Measurements from ENCODE around the gene KCTD13. TPM values are rescaled to one million over a fixed set of nuclear protein-coding genes. Genes with fewer than 3 reads are reported as not detected.
"Not testable (repeated sequence)": the region's sequence is repeated elsewhere in the genome, so short reads cannot be mapped to it uniquely, and the experiment has no call there.

KCTD13 gene
- total and polyA plus RNA-seq, 8 donors, result 14.8 to 24.2 (median 20.9) TPM

DNA sequence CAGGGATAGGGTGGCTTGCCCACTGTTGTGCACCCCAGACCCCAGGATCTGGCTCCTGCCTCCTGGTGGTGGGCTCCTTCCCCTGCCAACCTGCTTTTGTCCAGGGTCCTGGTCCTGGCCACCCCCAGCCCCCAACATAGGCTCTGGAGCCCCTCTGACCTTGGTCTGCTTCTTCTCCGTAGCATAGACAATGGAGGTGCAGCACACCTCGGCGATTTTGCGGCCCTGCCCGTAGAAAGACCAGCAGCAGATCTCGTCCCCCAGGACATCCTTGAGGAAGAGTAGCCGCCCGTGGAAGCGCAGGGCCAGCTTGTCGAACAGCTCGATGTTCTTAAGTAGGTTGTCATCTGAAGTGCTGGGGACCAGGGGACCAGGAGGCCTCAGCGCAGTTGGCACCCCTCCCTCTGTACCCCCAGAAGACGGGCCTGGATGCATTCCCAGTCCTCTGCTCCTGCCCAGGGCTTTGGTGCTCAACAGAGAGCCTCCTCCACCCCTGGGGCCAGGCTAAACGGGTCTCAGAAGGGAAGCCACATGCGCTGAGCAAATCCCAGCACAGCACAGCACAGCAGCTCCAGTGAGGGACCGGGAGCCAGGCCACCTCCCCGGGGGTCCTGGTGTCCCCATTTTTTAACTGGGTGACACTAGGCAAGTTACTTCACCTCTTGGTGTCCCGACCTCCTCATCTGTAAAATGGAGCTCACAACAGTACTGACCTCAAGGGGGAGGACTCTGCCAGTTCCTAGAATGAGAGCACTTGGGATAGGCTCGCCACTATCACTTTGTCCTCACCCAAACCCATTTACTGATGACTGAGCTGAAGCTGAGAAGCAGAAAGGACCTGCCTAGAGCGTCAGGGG lies 15.0 kb downstream of the KCTD13 start:
- no peaks in the 10 kb centered on the region for H3K27me3 ChIP-seq
- DNase-seq (no peak), ATAC-seq (no peak)
- H3K4me1 ChIP-seq, result no peaks in the 10 kb centered on the region
- TF ChIP-seq, protein P1, sequence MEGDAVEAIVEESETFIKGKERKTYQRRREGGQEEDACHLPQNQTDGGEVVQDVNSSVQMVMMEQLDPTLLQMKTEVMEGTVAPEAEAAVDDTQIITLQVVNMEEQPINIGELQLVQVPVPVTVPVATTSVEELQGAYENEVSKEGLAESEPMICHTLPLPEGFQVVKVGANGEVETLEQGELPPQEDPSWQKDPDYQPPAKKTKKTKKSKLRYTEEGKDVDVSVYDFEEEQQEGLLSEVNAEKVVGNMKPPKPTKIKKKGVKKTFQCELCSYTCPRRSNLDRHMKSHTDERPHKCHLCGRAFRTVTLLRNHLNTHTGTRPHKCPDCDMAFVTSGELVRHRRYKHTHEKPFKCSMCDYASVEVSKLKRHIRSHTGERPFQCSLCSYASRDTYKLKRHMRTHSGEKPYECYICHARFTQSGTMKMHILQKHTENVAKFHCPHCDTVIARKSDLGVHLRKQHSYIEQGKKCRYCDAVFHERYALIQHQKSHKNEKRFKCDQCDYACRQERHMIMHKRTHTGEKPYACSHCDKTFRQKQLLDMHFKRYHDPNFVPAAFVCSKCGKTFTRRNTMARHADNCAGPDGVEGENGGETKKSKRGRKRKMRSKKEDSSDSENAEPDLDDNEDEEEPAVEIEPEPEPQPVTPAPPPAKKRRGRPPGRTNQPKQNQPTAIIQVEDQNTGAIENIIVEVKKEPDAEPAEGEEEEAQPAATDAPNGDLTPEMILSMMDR (IDR thresholded peaks at IDR 0.05), result no peak
- H3K36me3 ChIP-seq, result peaks cover 0 to 26% of the 10 kb centered on the region in 2 donors
- intact Hi-C loops (cut with DNase I), result no loop called here
- H3K4me3 ChIP-seq, result no peak overlapping the region
- H3K9me3 ChIP-seq, result no peaks in the 10 kb centered on the region
- no peak overlapping the region for H3K27ac ChIP-seq

DNA sequence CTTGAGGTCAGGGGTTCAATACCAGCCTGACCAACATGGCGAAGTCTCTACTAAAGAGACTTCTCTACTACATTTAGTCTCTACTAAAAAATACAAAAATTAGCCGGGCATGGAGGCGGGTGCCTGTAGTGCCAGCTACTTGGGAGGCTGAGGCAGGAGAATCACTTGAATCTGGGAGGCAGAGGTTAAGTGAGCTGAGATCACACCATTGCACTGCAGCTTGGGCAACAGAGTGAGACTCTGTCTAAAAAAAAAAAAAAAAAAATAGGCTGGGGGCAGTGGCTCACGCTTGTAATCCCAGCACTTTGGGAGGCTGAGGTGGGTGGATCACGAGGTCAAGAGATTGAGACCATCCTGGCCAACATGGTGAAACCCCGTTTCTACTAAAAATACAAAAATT lies 16.2 kb downstream of the KCTD13 start:
- H3K4me3 ChIP-seq; H3K27ac ChIP-seq; H3K27me3 ChIP-seq; DNase-seq; ATAC-seq; H3K9me3 ChIP-seq; H3K4me1 ChIP-seq; intact Hi-C loops (cut with DNase I): not testable (repeated sequence)
- H3K36me3 ChIP-seq, result peaks cover 0 to 20% of the 10 kb centered on the region in 2 donors

DNA sequence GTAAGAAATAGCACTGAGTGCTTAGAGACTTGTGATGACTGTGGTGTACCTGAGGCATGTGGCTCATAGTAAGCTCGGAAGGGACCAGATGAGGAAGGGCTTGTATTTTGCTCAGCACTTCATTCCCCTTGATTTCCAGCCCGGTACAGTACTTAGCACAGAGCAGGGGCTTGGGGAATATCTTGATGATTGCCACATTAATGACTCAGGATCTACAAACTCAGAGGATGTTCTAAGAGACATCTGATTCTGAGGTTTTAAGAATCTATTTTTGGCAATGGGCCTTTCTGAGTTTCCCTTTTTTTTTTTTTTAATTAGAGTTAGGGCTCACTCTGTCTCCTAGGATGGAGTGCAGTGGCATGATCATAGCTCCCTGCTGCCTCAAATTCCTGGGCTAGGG lies 16.6 kb downstream of the KCTD13 start:
- ATAC-seq, result no peak
- H3K36me3 ChIP-seq, result peaks cover 0 to 16% of the 10 kb centered on the region in 2 donors
- H3K9me3 ChIP-seq, result no peaks in the 10 kb centered on the region
- H3K4me3 ChIP-seq, result no peak overlapping the region
- H3K27ac ChIP-seq, result no peak overlapping the region
- H3K27me3 ChIP-seq, result no peaks in the 10 kb centered on the region
- intact Hi-C loops (cut with DNase I), result no loop called here
- TF ChIP-seq, protein P1 (IDR thresholded peaks at IDR 0.05), result no peak
- no peak for DNase-seq
- H3K4me1 ChIP-seq, result no peaks in the 10 kb centered on the region

DNA sequence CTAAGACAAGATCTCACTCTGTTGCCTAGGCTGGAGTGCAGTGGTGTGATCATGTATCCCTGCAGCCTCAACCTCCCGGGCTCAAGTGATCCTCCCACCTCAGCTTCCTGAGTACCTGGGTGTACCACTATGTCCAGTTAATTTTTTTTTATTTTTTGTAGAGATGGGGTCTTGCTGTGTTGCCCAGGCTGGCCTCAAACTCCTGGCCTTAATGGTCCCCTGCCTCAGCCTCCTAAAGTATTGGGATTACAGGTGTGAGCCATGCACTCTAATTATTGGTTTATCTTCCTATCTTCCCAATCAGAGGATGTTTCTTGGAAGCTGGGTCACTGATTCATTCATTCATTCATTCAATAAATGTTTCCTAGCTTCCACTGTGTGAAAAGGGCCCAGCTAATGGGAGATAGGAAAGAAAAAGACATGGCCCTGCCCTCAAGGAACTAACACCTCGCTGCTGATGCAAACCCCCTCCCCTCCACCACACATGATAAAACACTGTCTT lies 17.3 kb downstream of the KCTD13 start:
- DNase-seq, result no peak
- TF ChIP-seq, protein P1 (IDR thresholded peaks at IDR 0.05), result no peak
- H3K4me3 ChIP-seq, result no peak overlapping the region
- intact Hi-C loops (cut with DNase I), result no loop called here
- no peak overlapping the region for H3K27ac ChIP-seq
- H3K4me1 ChIP-seq, result no peaks in the 10 kb centered on the region
- no peaks in the 10 kb centered on the region for H3K9me3 ChIP-seq
- no peaks in the 10 kb centered on the region for H3K27me3 ChIP-seq
- no peak for ATAC-seq
- H3K36me3 ChIP-seq, result peaks cover 0 to 10% of the 10 kb centered on the region in 2 donors

DNA sequence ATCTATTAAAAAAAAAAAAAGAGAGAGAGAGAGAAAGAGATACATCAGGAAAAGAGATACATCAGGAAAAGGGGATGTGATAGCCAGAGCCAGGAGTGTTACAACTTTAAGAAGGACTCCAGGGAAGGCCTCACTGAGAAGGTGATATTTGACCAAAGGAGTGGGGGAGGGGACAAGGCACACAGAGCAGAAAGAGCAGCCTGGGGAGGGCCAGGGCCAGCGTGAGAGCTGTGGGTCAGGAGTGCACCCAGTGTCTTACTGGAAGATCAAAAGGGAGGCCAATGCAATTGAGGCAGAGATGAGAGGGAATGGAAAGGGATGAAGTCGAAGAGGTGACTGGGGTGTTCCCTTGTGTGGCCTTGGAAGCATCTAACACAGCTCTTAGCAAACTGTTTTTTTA lies 18.1 kb downstream of the KCTD13 start:
- no peak overlapping the region for H3K27ac ChIP-seq
- TF ChIP-seq, protein P1 (IDR thresholded peaks at IDR 0.05), result no peak
- H3K36me3 ChIP-seq, result peaks cover 0 to 5% of the 10 kb centered on the region in 2 donors
- H3K4me3 ChIP-seq, result no peak overlapping the region
- DNase-seq, result no peak
- intact Hi-C loops (cut with DNase I), result no loop called here
- no peaks in the 10 kb centered on the region for H3K27me3 ChIP-seq
- no peaks in the 10 kb centered on the region for H3K9me3 ChIP-seq
- H3K4me1 ChIP-seq, result no peaks in the 10 kb centered on the region
- no peak for ATAC-seq

Measured in left lung (tissue), 10 donors.